ENCODE data around the gene TIPARP. TPM values are rescaled to one million over a fixed set of nuclear protein-coding genes. Genes with fewer than 3 reads are reported as not detected.
A peak's percentile ranks its signal among the peaks of the same experiment; 100 is the strongest.

TIPARP gene
- total RNA-seq, 1 donor from 2014 or later, result 27.2 TPM

GRCh38 chr3:156664831-156665178 is 9.6 kb upstream of the TIPARP start:
- no peaks in the 10 kb centered on the region for H3K36me3 ChIP-seq
- DNase-seq, result no peak
- H3K4me3 ChIP-seq, result no peak overlapping the region
- peak overlapping the region; percentile 27 for H3K27ac ChIP-seq (replicated peaks)
- H3K9me3 ChIP-seq (replicated peaks), result no peaks in the 10 kb centered on the region
- no peaks in the 10 kb centered on the region for H3K27me3 ChIP-seq (ENCODE audit: low read depth)
- intact Hi-C loops (cut with micrococcal nuclease), result no loop called here
- TF ChIP-seq, protein P1, sequence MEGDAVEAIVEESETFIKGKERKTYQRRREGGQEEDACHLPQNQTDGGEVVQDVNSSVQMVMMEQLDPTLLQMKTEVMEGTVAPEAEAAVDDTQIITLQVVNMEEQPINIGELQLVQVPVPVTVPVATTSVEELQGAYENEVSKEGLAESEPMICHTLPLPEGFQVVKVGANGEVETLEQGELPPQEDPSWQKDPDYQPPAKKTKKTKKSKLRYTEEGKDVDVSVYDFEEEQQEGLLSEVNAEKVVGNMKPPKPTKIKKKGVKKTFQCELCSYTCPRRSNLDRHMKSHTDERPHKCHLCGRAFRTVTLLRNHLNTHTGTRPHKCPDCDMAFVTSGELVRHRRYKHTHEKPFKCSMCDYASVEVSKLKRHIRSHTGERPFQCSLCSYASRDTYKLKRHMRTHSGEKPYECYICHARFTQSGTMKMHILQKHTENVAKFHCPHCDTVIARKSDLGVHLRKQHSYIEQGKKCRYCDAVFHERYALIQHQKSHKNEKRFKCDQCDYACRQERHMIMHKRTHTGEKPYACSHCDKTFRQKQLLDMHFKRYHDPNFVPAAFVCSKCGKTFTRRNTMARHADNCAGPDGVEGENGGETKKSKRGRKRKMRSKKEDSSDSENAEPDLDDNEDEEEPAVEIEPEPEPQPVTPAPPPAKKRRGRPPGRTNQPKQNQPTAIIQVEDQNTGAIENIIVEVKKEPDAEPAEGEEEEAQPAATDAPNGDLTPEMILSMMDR (IDR thresholded peaks at IDR 0.05; ENCODE audit: borderline replicate concordance), result no peak
- H3K4me1 ChIP-seq, result peaks cover 7% of the 10 kb centered on the region

DNA sequence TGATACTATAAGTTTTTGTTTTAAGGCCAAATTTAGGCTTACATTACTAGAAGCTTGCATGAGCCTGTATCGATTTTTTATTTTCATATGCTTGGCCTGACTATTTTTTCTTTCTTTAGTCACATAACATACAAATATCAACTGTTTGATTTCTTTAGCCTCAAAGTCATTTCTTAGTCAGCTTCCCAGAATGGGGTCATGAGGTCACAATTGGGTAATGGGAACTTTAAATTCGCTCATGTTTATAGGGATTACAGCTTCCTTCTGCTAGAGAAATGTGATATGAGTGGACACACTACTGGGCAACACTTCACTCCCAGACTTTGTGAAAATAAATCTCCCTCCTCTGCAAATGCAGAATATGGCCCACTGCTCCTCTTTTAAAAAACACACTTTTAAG is 9.1 kb upstream of the TIPARP start:
- H3K27me3 ChIP-seq (ENCODE audit: low read depth), result no peaks in the 10 kb centered on the region
- no peaks in the 10 kb centered on the region for H3K9me3 ChIP-seq (replicated peaks)
- intact Hi-C loops (cut with micrococcal nuclease), result no loop called here
- peaks cover 7% of the 10 kb centered on the region for H3K4me1 ChIP-seq
- H3K27ac ChIP-seq (replicated peaks), result no peak overlapping the region
- H3K36me3 ChIP-seq, result no peaks in the 10 kb centered on the region
- TF ChIP-seq, protein P1 (IDR thresholded peaks at IDR 0.05; ENCODE audit: borderline replicate concordance), result no peak
- no peak for DNase-seq
- H3K4me3 ChIP-seq, result no peak overlapping the region

DNA sequence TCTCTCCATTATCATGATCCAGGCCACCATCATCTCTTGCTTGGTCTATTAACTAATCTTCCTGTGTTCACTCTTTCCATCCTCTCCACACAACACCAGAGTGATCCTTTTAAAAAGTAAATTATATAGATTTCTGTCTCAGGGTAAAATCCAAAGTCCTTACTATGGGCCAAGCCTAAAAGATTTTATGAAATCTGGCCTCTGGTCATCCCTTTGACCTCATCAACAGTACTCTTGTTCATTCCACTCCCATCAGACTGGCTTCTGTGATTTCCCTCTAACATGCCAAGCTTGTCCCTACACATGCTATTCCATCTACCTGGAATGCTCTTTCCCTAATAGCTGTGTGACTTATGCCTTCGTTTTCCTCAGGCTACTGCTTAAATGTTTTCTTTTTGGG is 8.3 kb upstream of the TIPARP start:
- DNase-seq, result no peak
- H3K36me3 ChIP-seq, result no peaks in the 10 kb centered on the region
- TF ChIP-seq, protein P1 (IDR thresholded peaks at IDR 0.05; ENCODE audit: borderline replicate concordance), result no peak
- no peaks in the 10 kb centered on the region for H3K27me3 ChIP-seq (ENCODE audit: low read depth)
- no peak overlapping the region for H3K27ac ChIP-seq (replicated peaks)
- no peak overlapping the region for H3K4me3 ChIP-seq
- no peaks in the 10 kb centered on the region for H3K9me3 ChIP-seq (replicated peaks)
- intact Hi-C loops (cut with micrococcal nuclease), result no loop called here
- peaks cover 7% of the 10 kb centered on the region for H3K4me1 ChIP-seq

DNA sequence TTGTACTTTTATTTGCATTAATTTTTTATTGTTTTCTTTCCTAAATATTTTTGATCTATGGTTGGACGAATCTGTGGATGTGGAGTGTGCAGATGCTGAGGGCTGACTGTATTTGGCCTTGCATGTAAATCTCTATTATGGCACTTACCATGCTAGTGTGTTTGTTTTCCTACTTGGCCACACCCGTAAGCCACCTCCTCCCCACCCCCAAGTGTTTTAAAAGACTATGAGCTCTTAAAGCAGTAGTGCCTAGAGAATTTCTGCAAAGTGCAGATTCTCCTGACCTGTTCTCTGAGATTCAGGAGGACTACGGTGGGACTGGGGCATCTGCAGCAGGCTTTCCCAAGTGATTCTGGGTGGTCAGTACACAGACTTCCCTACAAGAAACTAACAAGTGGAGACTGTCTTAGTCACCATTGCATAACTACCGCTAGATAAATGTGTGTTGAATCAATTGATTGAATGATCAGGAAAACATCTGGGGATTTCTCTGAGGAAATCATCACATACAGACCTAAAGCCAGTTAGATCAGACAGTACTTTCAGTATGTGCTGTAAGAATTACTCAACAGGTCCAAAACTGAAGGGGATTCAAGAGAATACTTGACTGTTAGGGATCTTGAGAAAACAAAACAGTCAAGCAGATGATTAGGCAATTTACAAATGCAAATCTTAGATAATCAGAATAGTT is 6.2 kb upstream of the TIPARP start:
- TF ChIP-seq, protein P1 (IDR thresholded peaks at IDR 0.05; ENCODE audit: borderline replicate concordance), result no peak
- intact Hi-C loops (cut with micrococcal nuclease), result no loop called here
- Histone ChIP-seq H3K27me3 (ENCODE audit: low read depth) (no peaks in the 10 kb centered on the region), H3K36me3 (no peaks in the 10 kb centered on the region), H3K27ac (replicated peaks) (no peak overlapping the region), H3K4me1 (peaks cover 8% of the 10 kb centered on the region), H3K9me3 (replicated peaks) (no peaks in the 10 kb centered on the region), H3K4me3 (no peak overlapping the region)
- no peak for DNase-seq

DNA sequence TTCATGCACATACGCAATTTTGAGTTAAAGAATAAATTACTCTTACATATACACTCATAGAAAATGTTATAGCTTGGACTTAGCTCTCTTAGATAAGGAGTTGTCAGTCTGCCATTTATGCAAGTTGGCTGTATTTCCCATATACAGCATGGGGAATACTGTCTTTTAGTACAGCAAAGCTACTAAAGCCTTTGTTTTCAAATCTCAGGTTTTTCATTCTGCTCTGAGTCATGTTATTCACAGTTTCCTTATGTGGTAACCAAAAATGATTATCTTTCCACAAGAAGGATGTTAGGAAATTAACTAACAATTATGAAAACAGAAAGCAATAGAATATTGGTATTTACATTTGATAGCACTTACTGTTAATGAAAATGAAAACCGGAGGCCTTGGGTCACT is 4.3 kb upstream of the TIPARP start:
- no peak overlapping the region for H3K4me3 ChIP-seq
- H3K4me1 ChIP-seq, result peaks cover 19% of the 10 kb centered on the region
- H3K27me3 ChIP-seq (ENCODE audit: low read depth), result no peaks in the 10 kb centered on the region
- intact Hi-C loops (cut with micrococcal nuclease), result loop anchor here (5.0 to 10.0 kb wide), 2 partner anchors 115 to 467 kb away; partner anchors contain the start of gene SSR3
- H3K9me3 ChIP-seq (replicated peaks), result no peaks in the 10 kb centered on the region
- no peak overlapping the region for H3K27ac ChIP-seq (replicated peaks)
- no peaks in the 10 kb centered on the region for H3K36me3 ChIP-seq
- TF ChIP-seq, protein P1 (IDR thresholded peaks at IDR 0.05; ENCODE audit: borderline replicate concordance), result no peak
- no peak for DNase-seq

All from left ventricle myocardium inferior (tissue), 1 donor.